A673 (cell line): ENCODE measurements around the gene YIF1A. TPM values are rescaled to one million over a fixed set of nuclear protein-coding genes. Genes with fewer than 3 reads are reported as not detected.

Experiments used
- BruUV-seq: library from RNA; stranded (reverse); fragments of 400-500 nt; replicated peaks from 2 replicates; lab custom pipeline; 2021; lab: Mats Ljungman, UMichigan
- CTCF ChIA-PET: fragments of 300-600 bp; sonication (Branson Sonifier 250); formaldehyde crosslinking; loops from one replicate; lab custom pipeline; 2022; ENCODE audit warnings: antibody characterized with exemption; lab: Charles Lee
- POLR2A ChIA-PET: fragments of 300-600 bp; sonication (Branson Sonifier 250); formaldehyde crosslinking; loops from one replicate; lab custom pipeline; 2022; ENCODE audit warnings: antibody characterized with exemption; ENCODE audit not compliant: low non-redundant PET; lab: Charles Lee
- DNase-seq: peaks from one replicate; pipeline ENCODE4 v3.0.0-alpha.2; 2015; ENCODE audit warnings: low spot score
- H3K27ac ChIP-seq: fragments of 200-600 bp; sonication (generic); 2 replicates; pipeline ENCODE4 v1.5.1; 2016; ENCODE audit warnings: mixed run types, low read depth, mild to moderate bottlenecking, mixed read lengths, antibody characterized with exemption, low read length; ENCODE audit not compliant: poor library complexity, severe bottlenecking
- H3K27me3 ChIP-seq: fragments of 200-600 bp; sonication (generic); replicated peaks from 2 replicates; pipeline ENCODE4 v1.6.1; 2017; ENCODE audit warnings: mixed run types, low read depth, mild to moderate bottlenecking, mixed read lengths, antibody characterized with exemption, low read length; ENCODE audit not compliant: insufficient read depth, poor library complexity
- H3K36me3 ChIP-seq: fragments of 200-600 bp; sonication (generic); 2 replicates; pipeline ENCODE4 v1.6.1; 2016; ENCODE audit warnings: mixed run types, mild to moderate bottlenecking, mixed read lengths, antibody characterized with exemption, low read length; ENCODE audit not compliant: insufficient read depth, poor library complexity, severe bottlenecking
- H3K4me1 ChIP-seq: fragments of 200-600 bp; sonication (generic); 2 replicates; pipeline ENCODE4 v1.6.1; 2017; ENCODE audit warnings: mixed run types, mild to moderate bottlenecking, mixed read lengths, antibody characterized with exemption, low read length; ENCODE audit not compliant: insufficient read depth, poor library complexity, severe bottlenecking
- H3K4me3 ChIP-seq: fragments of 200-600 bp; sonication (generic); 2 replicates; pipeline ENCODE4 v1.5.1; 2016; ENCODE audit warnings: low read depth, mixed run types, mild to moderate bottlenecking, mixed read lengths, low read length; ENCODE audit not compliant: poor library complexity, severe bottlenecking
- H3K9me3 ChIP-seq: fragments of 200-600 bp; sonication (generic); 2 replicates; pipeline ENCODE4 v1.6.1; 2016; ENCODE audit warnings: mixed run types, low read depth, mild to moderate bottlenecking, mixed read lengths, antibody characterized with exemption, low read length; ENCODE audit not compliant: poor library complexity, severe bottlenecking
- EZH2 ChIP-seq: fragments of 200-600 bp; sonication (generic); IDR thresholded peaks from 2 replicates; pipeline ENCODE4 v1.6.1; 2017; ENCODE audit warnings: borderline replicate concordance, low read depth, mild to moderate bottlenecking, mixed read lengths, antibody characterized with exemption, low read length; ENCODE audit not compliant: poor library complexity, severe bottlenecking
- intact Hi-C: fragments of 100-400 bp; cut with micrococcal nuclease; formaldehyde crosslinking; loops from one replicate; pipeline ENCODE4 v1.10.0; 2022; ENCODE audit not compliant: unreplicated experiment
- total RNA-seq: library from RNA; stranded (reverse); gene quantifications from 2 replicates; pipeline ENCODE4 v1.2.3, GENCODE V29; 2021
- TF ChIP-seq, protein P1 (sequence below): fragments of 300-800, 200-600 bp; sonication (generic); conservative IDR thresholded peaks from 2 replicates; pipeline ENCODE4 v1.5.1; 2017; ENCODE audit warnings: low read depth, mild to moderate bottlenecking, antibody characterized with exemption, low read length, moderate library complexity, mixed read lengths

YIF1A gene
- total RNA-seq, 1 experiment from 2014 or later: 125 TPM

DNA sequence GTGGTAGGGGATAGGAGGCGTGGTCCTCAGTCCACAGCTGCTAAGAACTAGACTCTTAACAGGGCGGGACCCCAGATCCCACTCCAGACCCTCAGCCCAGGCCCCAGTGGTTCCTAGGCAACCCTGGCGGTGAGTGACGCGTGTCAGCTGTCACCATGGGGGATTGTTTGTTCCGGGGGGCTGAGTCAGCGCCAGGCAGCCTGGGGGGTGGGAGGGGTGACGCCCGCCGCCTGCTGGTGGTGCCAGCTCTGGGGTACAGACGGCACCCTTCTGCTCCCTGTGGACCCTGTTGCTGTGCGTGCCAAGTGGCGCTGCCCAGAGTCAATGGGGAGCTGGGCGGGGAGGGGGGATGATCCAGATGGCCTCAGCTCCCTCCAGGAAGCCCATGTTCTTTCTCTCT is 8.5 kb downstream of the YIF1A start:
- ChIA-PET POLR2A (no interaction called here), CTCF (interaction anchor here (0.6 to 0.7 kb wide), 3 partner anchors 19 to 437 kb away, joined by 3 to 6 read pairs (median 3); no protein-coding TSS in a partner anchor)
- BruUV-seq: no TSS peak
- Histone ChIP-seq H3K4me1 (peaks cover 27% of the 10 kb centered on the region), H3K9me3 (no peaks in the 10 kb centered on the region), H3K27ac (no peak overlapping the region), H3K4me3 (no peak overlapping the region), H3K27me3 (no peaks in the 10 kb centered on the region), H3K36me3 (peaks cover 11% of the 10 kb centered on the region)
- TF ChIP-seq, protein P1, sequence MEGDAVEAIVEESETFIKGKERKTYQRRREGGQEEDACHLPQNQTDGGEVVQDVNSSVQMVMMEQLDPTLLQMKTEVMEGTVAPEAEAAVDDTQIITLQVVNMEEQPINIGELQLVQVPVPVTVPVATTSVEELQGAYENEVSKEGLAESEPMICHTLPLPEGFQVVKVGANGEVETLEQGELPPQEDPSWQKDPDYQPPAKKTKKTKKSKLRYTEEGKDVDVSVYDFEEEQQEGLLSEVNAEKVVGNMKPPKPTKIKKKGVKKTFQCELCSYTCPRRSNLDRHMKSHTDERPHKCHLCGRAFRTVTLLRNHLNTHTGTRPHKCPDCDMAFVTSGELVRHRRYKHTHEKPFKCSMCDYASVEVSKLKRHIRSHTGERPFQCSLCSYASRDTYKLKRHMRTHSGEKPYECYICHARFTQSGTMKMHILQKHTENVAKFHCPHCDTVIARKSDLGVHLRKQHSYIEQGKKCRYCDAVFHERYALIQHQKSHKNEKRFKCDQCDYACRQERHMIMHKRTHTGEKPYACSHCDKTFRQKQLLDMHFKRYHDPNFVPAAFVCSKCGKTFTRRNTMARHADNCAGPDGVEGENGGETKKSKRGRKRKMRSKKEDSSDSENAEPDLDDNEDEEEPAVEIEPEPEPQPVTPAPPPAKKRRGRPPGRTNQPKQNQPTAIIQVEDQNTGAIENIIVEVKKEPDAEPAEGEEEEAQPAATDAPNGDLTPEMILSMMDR: peak; percentile 43
- no peak for TF ChIP-seq EZH2
- DNase-seq: peak; percentile 53
- intact Hi-C loops: no loop called here

DNA sequence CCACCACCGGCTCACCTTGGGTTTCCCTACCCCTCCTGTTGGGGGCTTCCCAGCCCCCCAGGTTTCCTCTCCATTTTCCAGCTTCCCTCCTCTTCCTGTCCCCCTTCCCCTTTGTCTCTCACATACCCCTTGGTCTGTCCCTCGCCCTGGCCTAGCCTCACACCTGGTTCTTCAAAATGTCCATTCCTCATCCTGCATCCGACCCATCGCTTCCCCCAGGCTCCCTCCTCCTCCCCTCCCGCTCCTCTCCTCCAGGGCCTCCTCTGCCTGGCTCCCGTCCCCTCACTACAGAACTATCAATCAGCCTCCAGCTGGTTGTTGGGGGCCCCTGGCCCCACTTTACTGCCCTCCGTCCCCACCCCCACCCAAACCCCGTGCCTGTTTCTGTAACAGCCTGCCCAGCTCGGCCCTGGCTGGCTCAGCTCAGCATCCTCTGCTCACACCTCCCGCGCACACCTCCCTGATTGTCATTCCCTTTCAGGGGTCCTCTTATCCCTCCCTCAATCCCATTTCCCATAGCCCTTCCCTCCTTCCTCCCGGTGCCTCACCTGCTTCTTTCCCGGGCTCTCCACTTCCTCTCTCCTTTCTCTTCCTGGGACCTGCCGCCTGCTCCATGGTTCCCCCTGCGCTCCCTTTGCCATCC is 9.7 kb downstream of the YIF1A start:
- CTCF ChIA-PET: no interaction called here
- POLR2A ChIA-PET: no interaction called here

DNA sequence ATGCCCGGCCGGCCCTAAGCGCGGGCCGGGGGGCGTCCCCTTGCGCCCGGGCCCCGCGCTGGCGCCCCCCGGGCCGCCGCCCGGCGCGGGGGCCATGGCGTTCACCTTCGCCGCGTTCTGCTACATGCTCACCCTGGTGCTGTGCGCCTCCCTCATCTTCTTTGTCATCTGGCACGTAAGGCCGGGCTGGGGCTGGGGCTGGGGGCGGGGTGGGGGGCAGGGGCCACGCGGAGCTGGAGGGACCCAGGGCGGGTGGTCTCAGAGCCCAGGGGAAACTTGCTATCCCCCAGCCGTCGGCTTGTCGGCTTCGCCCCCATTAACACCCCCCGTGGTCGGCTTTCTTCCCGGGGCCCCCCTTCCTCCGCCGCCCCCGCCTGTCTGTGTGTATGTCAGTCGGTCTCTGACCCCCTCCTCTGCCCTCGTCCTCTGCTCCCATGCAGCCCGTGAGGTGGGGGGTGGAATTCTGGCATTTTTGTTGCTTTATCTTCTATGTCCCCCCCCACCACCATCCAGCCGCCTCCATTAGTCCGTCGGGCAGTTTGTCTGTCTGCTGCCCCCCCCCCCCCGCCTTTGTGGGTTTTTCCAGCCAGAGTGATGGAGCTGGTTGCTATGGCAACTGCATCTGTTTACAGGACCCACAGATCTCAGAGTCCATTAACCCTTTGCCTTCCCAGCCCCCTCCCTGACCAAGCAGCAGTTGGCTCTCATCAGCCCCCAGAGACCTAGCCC is 10.4 kb downstream of the YIF1A start:
- CTCF ChIA-PET: no interaction called here
- Histone ChIP-seq H3K36me3 (peaks cover 20% of the 10 kb centered on the region), H3K9me3 (no peaks in the 10 kb centered on the region), H3K4me3 (peak overlapping the region; percentile 38), H3K27me3 (no peaks in the 10 kb centered on the region), H3K27ac (no peak overlapping the region), H3K4me1 (peaks cover 27% of the 10 kb centered on the region)
- BruUV-seq: no TSS peak
- intact Hi-C loops: no loop called here
- POLR2A ChIA-PET: no interaction called here
- DNase-seq: peak; percentile 62
- TF ChIP-seq, protein P1: no peak
- TF ChIP-seq EZH2: no peak

More for the DNA sequence above, 9.7 kb downstream of the YIF1A start:
- Histone ChIP-seq H3K9me3 (no peaks in the 10 kb centered on the region), H3K27me3 (no peaks in the 10 kb centered on the region), H3K27ac (no peak overlapping the region), H3K4me1 (peaks cover 27% of the 10 kb centered on the region), H3K4me3 (no peak overlapping the region), H3K36me3 (peaks cover 13% of the 10 kb centered on the region)
- no peak for DNase-seq
- intact Hi-C loops: no loop called here
- BruUV-seq: no TSS peak
- TF ChIP-seq EZH2: no peak
- TF ChIP-seq, protein P1: no peak
